GM12864 (cell line): Measurements from ENCODE around the gene PRKAR1B.

Experiments used
- DNase-seq: peaks from one replicate; pipeline ENCODE4 v3.0.0-alpha.2; 2011; ENCODE audit warnings: low read depth
- H3K4me3 ChIP-seq: 2 replicates; pipeline ENCODE4 v1.5.1; 2011; ENCODE audit warnings: mild to moderate bottlenecking, low read depth, low read length, control low read depth
- TF ChIP-seq, protein P1 (sequence below): IDR thresholded peaks from 2 replicates; pipeline ENCODE4 v1.5.1; 2011; ENCODE audit warnings: low read depth, mild to moderate bottlenecking, moderate library complexity, low read length, control low read depth, inconsistent platforms; ENCODE audit errors: missing control alignments

PRKAR1B gene

DNA sequence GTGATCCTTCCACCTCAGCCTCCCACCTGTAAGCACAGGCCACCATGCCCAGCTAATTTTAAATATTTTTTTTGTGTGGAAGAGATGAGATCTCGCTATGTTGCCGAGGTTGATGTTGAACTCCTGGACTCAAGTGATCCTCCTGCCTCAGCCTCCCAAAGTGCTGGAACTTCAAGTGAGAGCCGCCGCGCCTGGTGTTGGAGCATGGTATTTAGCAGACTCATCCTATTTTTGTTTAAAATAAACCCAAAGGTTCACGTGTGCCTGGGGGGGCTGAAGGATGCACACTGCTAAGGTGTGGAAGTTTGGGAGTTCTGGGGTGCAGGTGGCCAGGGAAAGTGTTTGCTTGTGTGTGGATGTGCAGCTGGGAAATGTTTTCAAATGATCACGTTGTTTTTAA, 225.6 kb downstream of the PRKAR1B start:
- no peak overlapping the region for H3K4me3 ChIP-seq
- DNase-seq = no peak
- TF ChIP-seq, protein P1, sequence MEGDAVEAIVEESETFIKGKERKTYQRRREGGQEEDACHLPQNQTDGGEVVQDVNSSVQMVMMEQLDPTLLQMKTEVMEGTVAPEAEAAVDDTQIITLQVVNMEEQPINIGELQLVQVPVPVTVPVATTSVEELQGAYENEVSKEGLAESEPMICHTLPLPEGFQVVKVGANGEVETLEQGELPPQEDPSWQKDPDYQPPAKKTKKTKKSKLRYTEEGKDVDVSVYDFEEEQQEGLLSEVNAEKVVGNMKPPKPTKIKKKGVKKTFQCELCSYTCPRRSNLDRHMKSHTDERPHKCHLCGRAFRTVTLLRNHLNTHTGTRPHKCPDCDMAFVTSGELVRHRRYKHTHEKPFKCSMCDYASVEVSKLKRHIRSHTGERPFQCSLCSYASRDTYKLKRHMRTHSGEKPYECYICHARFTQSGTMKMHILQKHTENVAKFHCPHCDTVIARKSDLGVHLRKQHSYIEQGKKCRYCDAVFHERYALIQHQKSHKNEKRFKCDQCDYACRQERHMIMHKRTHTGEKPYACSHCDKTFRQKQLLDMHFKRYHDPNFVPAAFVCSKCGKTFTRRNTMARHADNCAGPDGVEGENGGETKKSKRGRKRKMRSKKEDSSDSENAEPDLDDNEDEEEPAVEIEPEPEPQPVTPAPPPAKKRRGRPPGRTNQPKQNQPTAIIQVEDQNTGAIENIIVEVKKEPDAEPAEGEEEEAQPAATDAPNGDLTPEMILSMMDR = no peak

DNA sequence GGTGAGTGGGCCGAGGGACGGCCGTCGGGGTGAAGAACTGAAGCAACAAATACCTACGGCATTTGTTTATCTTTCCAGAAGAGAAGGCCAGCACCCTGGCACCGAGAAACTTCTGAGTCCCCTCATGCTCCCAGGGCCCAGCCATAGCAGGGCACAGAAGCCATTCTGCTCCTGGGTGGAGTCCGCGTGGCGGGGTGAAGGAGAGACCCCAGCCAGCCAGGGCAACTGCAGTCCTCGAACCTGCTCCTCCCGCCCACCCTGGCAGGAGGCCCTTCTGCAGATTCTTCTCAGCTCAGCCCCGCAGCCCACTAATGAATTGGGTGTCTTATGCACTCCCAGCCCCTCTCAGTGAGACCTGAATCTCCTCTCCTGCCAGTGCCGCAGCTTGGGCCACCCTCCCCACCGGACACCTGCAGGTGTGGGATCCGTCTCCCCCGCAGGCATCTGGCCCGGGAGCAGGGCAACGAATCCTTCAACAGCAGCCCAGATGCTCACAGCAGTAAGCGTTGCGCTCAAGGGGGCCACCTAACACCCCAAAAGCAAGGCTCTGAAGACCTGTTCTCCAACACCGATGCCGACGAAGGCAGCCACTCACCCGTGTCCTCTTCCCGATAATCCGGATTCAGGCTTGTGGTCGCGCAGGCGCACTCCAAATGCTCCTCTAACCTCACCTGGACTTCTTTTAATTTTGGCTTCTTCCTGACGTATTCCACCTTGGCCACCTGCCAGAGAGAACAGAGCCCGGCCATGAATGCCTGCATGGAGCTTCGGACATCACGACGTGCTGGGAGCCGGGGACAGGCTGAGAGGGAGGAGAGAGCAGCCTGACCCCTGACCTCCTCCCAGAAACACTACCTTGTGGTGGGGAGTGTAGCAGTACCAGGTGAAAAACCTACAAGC, 226.3 kb downstream of the PRKAR1B start:
- TF ChIP-seq, protein P1 = no peak
- no peak for DNase-seq
- H3K4me3 ChIP-seq = no peak overlapping the region

DNA sequence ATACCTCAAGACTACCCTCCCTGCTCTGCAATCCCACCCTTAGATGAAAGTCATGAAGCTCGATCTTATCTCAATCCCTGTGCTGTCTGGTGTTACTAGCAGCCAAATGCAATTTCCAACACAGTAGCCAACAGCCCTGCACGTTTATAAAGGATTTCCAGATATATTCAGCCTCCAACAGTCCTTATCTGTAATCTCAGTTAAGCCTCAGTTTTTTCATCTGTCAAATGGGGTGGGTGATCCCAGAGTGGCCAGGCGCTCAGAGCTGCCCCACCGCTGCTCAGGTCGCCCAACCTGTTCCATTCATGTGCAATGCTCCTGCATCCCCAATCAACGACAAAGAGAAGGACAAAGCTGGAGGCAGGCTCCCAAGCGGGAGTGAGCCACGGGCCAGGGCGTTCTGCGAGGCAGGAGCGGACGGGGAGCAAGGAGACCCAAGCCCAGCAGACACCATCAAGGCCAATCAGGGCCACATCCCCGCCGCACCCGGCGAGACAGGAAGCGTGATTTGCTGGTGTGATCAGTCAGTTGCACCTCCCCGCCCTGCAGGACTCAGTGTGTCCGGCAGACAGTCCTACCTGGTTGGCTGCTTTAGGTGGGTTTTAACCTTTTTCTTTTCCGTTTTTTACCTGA, 227.1 kb downstream of the PRKAR1B start:
- H3K4me3 ChIP-seq = no peak overlapping the region
- TF ChIP-seq, protein P1 = no peak
- no peak for DNase-seq
